ENCODE results near the gene PGGT1B.
"Not testable (repeated sequence)": the region's sequence is repeated elsewhere in the genome, so short reads cannot be mapped to it uniquely, and the experiment has no call there.

Gene PGGT1B

GRCh38 chr5:115271295-115272050, 8.8 kb upstream of the PGGT1B start:
- ATAC-seq (no peak), DNase-seq (no peak)
- Mint-ChIP-seq H3K9me3 (no peaks in the 10 kb centered on the region), H3K4me1 (no peaks in the 10 kb centered on the region), H3K4me3 (no peak overlapping the region), H3K27ac (no peak overlapping the region), H3K27me3 (no peaks in the 10 kb centered on the region)

- no peaks in the 10 kb centered on the region for H3K9me3 Mint-ChIP-seq
- no peak for DNase-seq
- no peak for ATAC-seq
- H3K27me3 Mint-ChIP-seq, result no peaks in the 10 kb centered on the region
- H3K4me3 Mint-ChIP-seq, result no peak overlapping the region
- peaks cover 5% of the 10 kb centered on the region for H3K4me1 Mint-ChIP-seq
- no peak overlapping the region for H3K27ac Mint-ChIP-seq
Observed at GRCh38 chr5:115267617-115268016, 4.9 kb upstream of the PGGT1B start.

DNA sequence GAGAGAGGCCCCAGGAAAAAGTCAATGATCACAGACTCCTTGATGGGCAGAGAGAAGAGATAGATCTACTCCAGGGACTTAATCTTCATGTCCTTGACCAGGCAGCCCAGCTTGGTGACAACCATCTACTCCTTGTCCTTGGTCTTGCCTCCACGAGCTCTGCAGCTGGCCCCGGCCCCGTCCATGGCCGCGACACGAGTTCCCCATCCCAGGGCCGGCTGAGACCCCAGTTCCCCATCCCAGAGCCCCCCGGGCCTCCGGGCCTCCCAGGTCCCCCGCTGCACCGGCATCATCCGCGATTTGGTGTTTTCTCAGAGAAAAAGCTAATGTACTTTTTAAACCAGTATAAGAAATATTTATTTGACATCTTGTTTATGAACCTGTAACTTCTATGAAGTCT, 2.5 kb upstream of the PGGT1B start:
- Mint-ChIP-seq H3K27ac (no peak overlapping the region), H3K27me3 (no peaks in the 10 kb centered on the region), H3K9me3 (no peaks in the 10 kb centered on the region), H3K4me1 (peaks cover 15% of the 10 kb centered on the region), H3K4me3 (no peak overlapping the region)
- DNase-seq (no peak), ATAC-seq (no peak)

DNA sequence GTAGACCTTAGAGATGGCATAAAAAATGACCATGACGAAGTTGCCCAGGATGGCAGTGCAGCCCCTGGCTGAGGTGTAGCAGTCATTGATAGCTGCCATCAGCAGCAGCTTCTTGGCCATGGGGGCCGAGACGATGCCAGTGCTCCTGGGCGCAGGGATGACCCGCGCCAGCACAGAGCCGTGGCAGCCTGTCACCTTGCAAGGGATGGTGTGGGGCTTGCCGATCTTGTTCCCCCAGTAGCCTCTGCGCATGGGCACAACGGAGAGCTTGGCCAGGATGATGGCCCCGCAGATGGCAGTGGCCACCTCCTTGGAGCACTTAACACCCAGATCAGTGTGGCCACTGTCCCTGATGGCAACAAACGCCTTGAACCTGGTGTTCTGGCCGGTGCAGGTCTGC, 2.1 kb upstream of the PGGT1B start:
- Mint-ChIP-seq H3K27ac (no peak overlapping the region), H3K4me3 (no peak overlapping the region), H3K4me1 (peaks cover 20% of the 10 kb centered on the region), H3K27me3 (no peaks in the 10 kb centered on the region), H3K9me3 (no peaks in the 10 kb centered on the region)
- DNase-seq, result no peak
- ATAC-seq, result no peak

- ATAC-seq (no peak), DNase-seq (no peak)
- Mint-ChIP-seq H3K27me3 (no peaks in the 10 kb centered on the region), H3K4me1 (peaks cover 37% of the 10 kb centered on the region), H3K4me3 (peak overlapping the region; percentile 86 to 100), H3K9me3 (no peaks in the 10 kb centered on the region), H3K27ac (peak overlapping the region; percentile 98 to 100)
Observed at GRCh38 chr5:115263078-115263380, 352 bp upstream of the PGGT1B start.

GRCh38 chr5:115262011-115262320, 711 bp downstream of the PGGT1B start:
- ATAC-seq, result peak; percentile 27
- peak overlapping the region; percentile 98 to 100 for H3K27ac Mint-ChIP-seq
- H3K4me1 Mint-ChIP-seq, result peaks cover 41% of the 10 kb centered on the region
- no peak for DNase-seq
- no peaks in the 10 kb centered on the region for H3K27me3 Mint-ChIP-seq
- peak overlapping the region; percentile 86 to 100 for H3K4me3 Mint-ChIP-seq
- H3K9me3 Mint-ChIP-seq, result no peaks in the 10 kb centered on the region

- DNase-seq (no peak), ATAC-seq (no peak)
- H3K4me1 Mint-ChIP-seq, result peaks cover 57% of the 10 kb centered on the region
- H3K9me3 Mint-ChIP-seq, result no peaks in the 10 kb centered on the region
- no peaks in the 10 kb centered on the region for H3K27me3 Mint-ChIP-seq
- H3K4me3 Mint-ChIP-seq, result no peak overlapping the region
- H3K27ac Mint-ChIP-seq, result no peak overlapping the region
Observed at GRCh38 chr5:115260248-115260647, 2.4 kb downstream of the PGGT1B start.

DNA sequence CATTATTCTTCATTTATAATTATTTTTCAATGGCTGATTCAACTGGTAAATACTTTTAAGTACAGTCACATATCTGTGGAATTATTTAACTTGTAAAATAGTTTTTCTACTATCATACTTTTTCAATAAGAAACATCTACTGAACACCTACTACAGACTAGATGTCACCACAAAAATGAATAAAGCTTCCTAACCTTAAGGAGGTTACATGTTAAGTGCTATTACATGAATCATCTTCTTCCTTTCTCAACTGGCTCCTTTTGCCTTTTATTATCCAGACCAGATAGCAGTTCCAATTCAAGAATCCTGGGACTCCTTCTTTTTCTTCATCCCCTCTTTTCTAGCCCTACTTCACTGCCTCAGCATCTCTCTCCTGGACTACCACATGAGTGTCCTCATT, 4.7 kb downstream of the PGGT1B start:
- no peaks in the 10 kb centered on the region for H3K27me3 Mint-ChIP-seq
- ATAC-seq (no peak), DNase-seq (no peak)
- H3K27ac Mint-ChIP-seq, result peak overlapping the region in 1 of 2 donors; percentile 50
- no peak overlapping the region for H3K4me3 Mint-ChIP-seq
- peaks cover 61% of the 10 kb centered on the region for H3K4me1 Mint-ChIP-seq
- no peaks in the 10 kb centered on the region for H3K9me3 Mint-ChIP-seq

- H3K27ac Mint-ChIP-seq, H3K4me3 Mint-ChIP-seq, DNase-seq, H3K9me3 Mint-ChIP-seq, H3K27me3 Mint-ChIP-seq, H3K4me1 Mint-ChIP-seq, ATAC-seq: not testable (repeated sequence)
Observed at GRCh38 chr5:115249379-115249778, 13.3 kb downstream of the PGGT1B start.

- DNase-seq, result no peak
- H3K4me3 Mint-ChIP-seq, result no peak overlapping the region
- ATAC-seq, result peak; percentile 63
- no peak overlapping the region for H3K27ac Mint-ChIP-seq
- H3K9me3 Mint-ChIP-seq, result no peaks in the 10 kb centered on the region
- no peaks in the 10 kb centered on the region for H3K27me3 Mint-ChIP-seq
- peaks cover 16% of the 10 kb centered on the region for H3K4me1 Mint-ChIP-seq
Observed at GRCh38 chr5:115246361-115246991, 16.2 kb downstream of the PGGT1B start.

DNA sequence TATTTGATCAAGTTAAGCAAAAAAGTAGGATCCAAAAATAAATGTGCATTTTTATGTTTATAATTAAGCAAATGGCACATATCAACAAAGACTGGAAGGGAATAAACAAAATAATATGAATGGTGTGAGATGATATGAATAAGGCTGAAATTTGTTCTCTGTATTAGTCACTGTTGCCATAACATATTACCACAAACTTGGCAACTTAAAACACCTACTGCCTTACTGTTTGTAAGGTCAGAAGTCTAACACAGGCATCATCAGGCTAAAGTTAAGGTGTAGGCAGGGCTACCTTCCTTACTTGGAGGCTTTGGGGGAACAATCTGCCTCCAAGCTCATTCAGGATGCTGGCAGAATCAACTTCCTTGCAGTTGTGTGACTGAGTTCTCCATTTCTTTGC, 19.3 kb downstream of the PGGT1B start:
- Mint-ChIP-seq H3K27me3 (no peaks in the 10 kb centered on the region), H3K9me3 (no peaks in the 10 kb centered on the region), H3K27ac (peak overlapping the region in 1 of 2 donors; percentile 18), H3K4me3 (no peak overlapping the region), H3K4me1 (peaks cover 11% of the 10 kb centered on the region)
- ATAC-seq, result peak; percentile 88
- no peak for DNase-seq

DNA sequence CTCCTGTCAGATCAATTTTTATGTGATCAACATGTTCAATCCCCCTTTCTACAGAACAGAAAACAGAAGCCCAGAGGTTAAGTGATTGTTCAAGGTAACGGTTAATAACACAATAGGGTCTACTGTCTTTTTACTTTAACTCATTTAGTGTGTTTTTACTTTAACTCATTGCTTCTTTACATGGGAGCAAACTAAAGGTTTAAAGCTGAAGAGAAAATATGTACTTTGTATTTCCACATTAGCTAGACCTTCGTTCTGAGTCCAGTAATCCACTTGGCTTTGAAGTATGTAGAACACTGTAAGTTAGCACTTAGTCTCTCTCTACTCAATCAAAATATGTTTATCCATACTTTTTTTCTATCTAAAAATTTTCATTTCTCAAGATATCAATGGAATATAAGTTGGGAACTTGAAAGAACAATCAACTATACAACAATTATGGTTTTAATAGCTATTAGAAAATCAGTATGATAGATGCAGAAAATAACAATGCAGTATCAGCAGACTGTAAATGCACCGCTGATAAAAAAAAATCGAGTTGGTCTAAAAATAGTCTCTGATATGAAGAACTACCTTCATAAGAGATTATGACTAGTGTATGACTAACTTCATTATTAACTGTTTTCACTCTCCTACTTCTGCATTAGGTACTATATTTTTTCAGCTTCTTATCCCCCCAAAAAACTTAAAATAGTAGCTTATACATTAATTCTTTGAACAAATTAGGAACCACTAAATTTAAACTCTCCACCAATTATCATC, 20.6 kb downstream of the PGGT1B start:
- ATAC-seq, result no peak
- Mint-ChIP-seq H3K27me3 (no peaks in the 10 kb centered on the region), H3K27ac (peak overlapping the region in 1 of 2 donors; percentile 82), H3K9me3 (no peaks in the 10 kb centered on the region), H3K4me1 (peaks cover 11% of the 10 kb centered on the region), H3K4me3 (no peak overlapping the region)
- DNase-seq, result no peak

DNA sequence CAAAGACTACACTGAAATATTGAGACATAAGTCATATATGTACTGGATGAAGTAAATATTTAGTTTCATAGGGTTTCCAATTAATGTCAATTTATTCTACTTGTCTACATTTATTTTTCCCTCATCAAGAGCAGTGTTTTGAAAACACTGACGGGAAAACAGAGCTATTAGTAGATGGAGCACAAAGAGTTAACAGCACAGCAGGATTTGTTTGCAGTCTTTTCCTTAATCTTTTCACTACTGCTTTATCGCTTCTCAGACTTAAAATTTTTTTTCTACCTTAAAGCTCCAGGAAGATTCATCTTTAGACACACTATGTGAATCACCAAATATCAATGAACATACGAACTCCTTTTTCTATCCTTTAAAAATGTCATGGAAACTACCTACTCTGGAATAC, 25.6 kb downstream of the PGGT1B start:
- H3K27ac Mint-ChIP-seq, result no peak overlapping the region
- ATAC-seq, result no peak
- H3K9me3 Mint-ChIP-seq, result no peaks in the 10 kb centered on the region
- H3K4me3 Mint-ChIP-seq, result no peak overlapping the region
- H3K27me3 Mint-ChIP-seq, result no peaks in the 10 kb centered on the region
- H3K4me1 Mint-ChIP-seq, result no peaks in the 10 kb centered on the region
- DNase-seq, result no peak

DNA sequence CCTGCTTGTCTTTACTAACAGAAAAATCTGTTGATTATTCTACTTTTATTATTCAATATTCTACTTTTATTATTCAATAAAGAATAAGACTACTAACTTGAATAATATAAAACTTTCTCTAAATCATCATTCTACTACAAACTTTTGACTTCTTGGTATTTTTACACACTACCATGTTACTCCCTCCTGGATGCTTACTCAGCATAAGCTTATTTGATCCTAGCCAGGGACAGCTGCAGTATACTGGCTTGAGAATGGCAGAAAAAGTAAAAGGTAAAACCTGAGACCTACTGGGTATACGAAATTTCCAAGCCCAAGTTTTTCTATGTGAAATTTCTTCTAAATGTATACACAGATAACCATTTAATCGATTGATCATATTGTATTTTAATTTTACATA, 26.1 kb downstream of the PGGT1B start:
- Mint-ChIP-seq H3K4me1 (no peaks in the 10 kb centered on the region), H3K27ac (no peak overlapping the region), H3K27me3 (no peaks in the 10 kb centered on the region), H3K4me3 (no peak overlapping the region), H3K9me3 (no peaks in the 10 kb centered on the region)
- no peak for ATAC-seq
- DNase-seq, result no peak

DNA sequence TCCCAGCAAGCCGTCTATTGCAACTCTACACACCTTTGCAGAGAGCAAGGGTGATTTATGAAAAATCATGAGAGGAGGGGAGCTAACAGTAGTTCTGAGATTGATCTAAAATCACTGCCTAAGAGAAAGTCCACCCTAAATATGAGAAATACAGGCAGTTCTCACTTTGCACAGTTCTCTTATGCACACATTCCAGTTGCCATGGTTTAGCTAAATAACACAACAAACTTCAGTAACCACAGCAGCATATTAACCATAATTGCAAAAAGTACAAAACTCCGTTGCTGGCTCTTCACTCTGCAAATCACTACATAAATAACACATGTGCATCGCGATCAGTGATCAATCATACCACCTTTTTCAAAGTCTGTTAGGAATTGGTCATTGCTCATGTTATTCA, 31.1 kb downstream of the PGGT1B start:
- Mint-ChIP-seq H3K27me3 (no peaks in the 10 kb centered on the region), H3K27ac (no peak overlapping the region), H3K9me3 (no peaks in the 10 kb centered on the region), H3K4me1 (no peaks in the 10 kb centered on the region), H3K4me3 (no peak overlapping the region)
- ATAC-seq, result no peak
- DNase-seq, result no peak

GRCh38 chr5:115229606-115230005, 33.1 kb downstream of the PGGT1B start:
- no peak overlapping the region for H3K27ac Mint-ChIP-seq
- ATAC-seq (no peak), DNase-seq (no peak)
- no peaks in the 10 kb centered on the region for H3K9me3 Mint-ChIP-seq
- no peaks in the 10 kb centered on the region for H3K4me1 Mint-ChIP-seq
- H3K4me3 Mint-ChIP-seq, result no peak overlapping the region
- no peaks in the 10 kb centered on the region for H3K27me3 Mint-ChIP-seq

Data from stimulated activated naive CD8-positive, alpha-beta T cell treated with anti-CD3 and anti-CD28 coated beads, Interleukin-15, amount 100 ng/mL, for 72 hours (primary cell).